Common myeloid progenitor, CD34-positive (primary cell): ENCODE data around the gene PRELP.

ENCODE experiments used
- CTCF ChIA-PET: fragments of 350-600 bp; sonication (Branson Sonifier 250); formaldehyde crosslinking; loops from one replicate; lab custom pipeline; 2021; ENCODE audit warnings: antibody characterized with exemption; lab: Charles Lee
- POLR2A ChIA-PET: fragments of 350-600 bp; sonication (Branson Sonifier 250); formaldehyde crosslinking; loops from one replicate; lab custom pipeline; 2021; ENCODE audit warnings: antibody characterized with exemption; lab: Charles Lee
- DNase-seq, 3 donors: peaks; one replicate each; pipeline versions ENCODE4 v3.0.0 to v3.0.0-alpha.2; 2013
- H3K27ac ChIP-seq, 2 experiments: 1 replicate in 1 of 2; 2 replicates in 1 of 2; pipeline ENCODE4 v1.7.0; 2013; ENCODE audit warnings: inconsistent platforms in 2 of 2, low read length in 2 of 2, mild to moderate bottlenecking in 2 of 2, low read depth in 1 of 2, moderate library complexity in 1 of 2; ENCODE audit not compliant: severe bottlenecking in 2 of 2, insufficient read depth in 1 of 2, poor library complexity in 1 of 2
- H3K27me3 ChIP-seq, 5 experiments: replicated peaks in 2 of 5; 1 replicate in 3 of 5; 2 replicates in 2 of 5; pipeline versions ENCODE4 v1.6.1 to v1.7.0; 2013; ENCODE audit warnings: low read length in 4 of 5, mild to moderate bottlenecking in 2 of 5, moderate library complexity in 2 of 5, inconsistent platforms in 1 of 5; ENCODE audit not compliant: insufficient read depth in 5 of 5, control insufficient read depth in 4 of 5
- H3K36me3 ChIP-seq, 4 experiments: 1 replicate in 2 of 4; 2 replicates in 2 of 4; pipeline versions ENCODE4 v1.6.1 to v1.7.0; 2013; ENCODE audit warnings: low read length in 3 of 4, control low read depth in 1 of 4, mild to moderate bottlenecking in 1 of 4; ENCODE audit not compliant: control insufficient read depth in 4 of 4, insufficient read depth in 4 of 4
- H3K4me1 ChIP-seq, 4 experiments: 1 replicate in 3 of 4; 2 replicates in 1 of 4; pipeline versions ENCODE4 v1.6.1 to v1.7.1; 2013; ENCODE audit warnings: low read length in 3 of 4, mild to moderate bottlenecking in 3 of 4, control low read depth in 1 of 4, inconsistent platforms in 1 of 4, moderate library complexity in 1 of 4; ENCODE audit not compliant: control insufficient read depth in 4 of 4, insufficient read depth in 4 of 4; ENCODE audit errors: control extremely low read depth in 1 of 4
- H3K4me3 ChIP-seq, 7 experiments: 1 replicate in 4 of 7; 2 replicates in 3 of 7; pipeline versions ENCODE4 v1.5.1 to v1.7.0; 2013; ENCODE audit warnings: mild to moderate bottlenecking in 7 of 7, low read length in 6 of 7, moderate library complexity in 6 of 7, inconsistent platforms in 2 of 7, low read depth in 2 of 7, control low read depth in 1 of 7; ENCODE audit not compliant: insufficient read depth in 4 of 7, control insufficient read depth in 1 of 7; ENCODE audit errors: extremely low read depth in 1 of 7
- H3K9me3 ChIP-seq, 5 experiments: 1 replicate in 4 of 5; 2 replicates in 1 of 5; pipeline versions ENCODE4 v1.6.1 to v1.7.1; 2013; ENCODE audit warnings: low read length in 4 of 5, mild to moderate bottlenecking in 2 of 5, inconsistent platforms in 1 of 5, low read depth in 1 of 5, moderate library complexity in 1 of 5; ENCODE audit not compliant: control insufficient read depth in 4 of 5, insufficient read depth in 2 of 5; ENCODE audit errors: control extremely low read depth in 1 of 5
- WGBS: methylation state at CpG from one replicate; pipeline ENCODE4 v1.1.5; 2013; ENCODE audit not compliant: insufficient coverage; 5-methylcytosine and 5-hydroxymethylcytosine counted together

Gene PRELP

DNA sequence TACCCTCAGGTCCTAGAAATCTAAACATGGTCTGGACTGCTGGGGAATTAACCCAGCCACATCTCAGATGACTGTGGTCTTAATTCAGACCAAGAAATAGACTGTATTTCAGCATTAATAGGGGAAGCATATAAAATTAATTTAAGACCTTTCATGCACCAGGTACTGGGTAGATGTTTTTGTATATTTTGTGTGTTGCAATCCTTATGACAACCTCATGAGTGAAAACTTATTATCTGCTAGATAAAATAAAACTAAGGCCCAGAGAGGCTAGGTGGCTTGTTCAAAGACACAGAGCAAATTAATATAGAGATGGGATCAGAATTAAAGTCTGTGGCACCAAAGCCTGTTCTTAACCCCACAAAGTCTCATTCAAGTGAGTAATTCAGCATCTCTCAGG lies 58.4 kb downstream of the PRELP start:
- CTCF ChIA-PET = interaction anchor here (1.5 kb wide), 1 partner anchor 89 kb away, joined by 3 read pairs; no protein-coding TSS in a partner anchor
- Histone ChIP-seq H3K27me3 (no peaks in the 10 kb centered on the region), H3K36me3 (no peaks in the 10 kb centered on the region), H3K27ac (no peak overlapping the region), H3K4me1 (peaks cover 0 to 2% (median 0%) of the 10 kb centered on the region in 4 experiments), H3K9me3 (no peaks in the 10 kb centered on the region), H3K4me3 (no peak overlapping the region)
- DNase-seq = no peak
- POLR2A ChIA-PET = no interaction called here

DNA sequence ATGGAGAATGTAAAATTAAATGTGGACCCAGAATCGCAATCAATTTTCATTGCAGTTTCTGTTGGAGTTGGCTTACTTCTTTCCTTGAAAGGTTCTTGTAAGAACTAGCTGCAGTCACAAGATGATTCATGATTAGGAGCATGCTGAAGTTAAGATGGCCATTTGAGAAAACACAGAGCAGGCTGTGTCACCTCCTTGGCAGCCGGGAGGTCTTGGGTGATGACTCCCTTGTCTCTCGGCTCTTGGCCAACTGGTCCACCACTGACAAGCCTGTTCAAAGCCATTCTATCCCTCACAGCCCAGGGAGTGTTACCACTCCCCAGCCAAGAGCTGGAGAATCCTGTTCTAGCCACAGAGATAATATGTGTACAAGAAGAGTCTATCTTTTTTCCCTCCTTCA lies 58.9 kb downstream of the PRELP start:
- H3K27me3 ChIP-seq = no peaks in the 10 kb centered on the region
- WGBS = 100% methylated on average over 1 of the region's 3 CpGs
- no peak overlapping the region for H3K4me3 ChIP-seq
- POLR2A ChIA-PET = no interaction called here
- no peaks in the 10 kb centered on the region for H3K36me3 ChIP-seq
- CTCF ChIA-PET = interaction anchor here (1.5 kb wide), 1 partner anchor 89 kb away, joined by 3 read pairs; no protein-coding TSS in a partner anchor
- H3K9me3 ChIP-seq = no peaks in the 10 kb centered on the region
- DNase-seq = no peak
- no peak overlapping the region for H3K27ac ChIP-seq
- H3K4me1 ChIP-seq = no peaks in the 10 kb centered on the region

- no peaks in the 10 kb centered on the region for H3K4me1 ChIP-seq
- CTCF ChIA-PET = no interaction called here
- whole genome bisulfite sequencing = 94% methylated on average over 2 of the region's 2 CpGs
- no peak overlapping the region for H3K4me3 ChIP-seq
- no peak overlapping the region for H3K27ac ChIP-seq
- no peaks in the 10 kb centered on the region for H3K36me3 ChIP-seq
- H3K9me3 ChIP-seq = no peaks in the 10 kb centered on the region
- no peak for DNase-seq
- POLR2A ChIA-PET = no interaction called here
- no peaks in the 10 kb centered on the region for H3K27me3 ChIP-seq
Observed at GRCh38 chr1:203536575-203536974, 61.0 kb downstream of the PRELP start.

DNA sequence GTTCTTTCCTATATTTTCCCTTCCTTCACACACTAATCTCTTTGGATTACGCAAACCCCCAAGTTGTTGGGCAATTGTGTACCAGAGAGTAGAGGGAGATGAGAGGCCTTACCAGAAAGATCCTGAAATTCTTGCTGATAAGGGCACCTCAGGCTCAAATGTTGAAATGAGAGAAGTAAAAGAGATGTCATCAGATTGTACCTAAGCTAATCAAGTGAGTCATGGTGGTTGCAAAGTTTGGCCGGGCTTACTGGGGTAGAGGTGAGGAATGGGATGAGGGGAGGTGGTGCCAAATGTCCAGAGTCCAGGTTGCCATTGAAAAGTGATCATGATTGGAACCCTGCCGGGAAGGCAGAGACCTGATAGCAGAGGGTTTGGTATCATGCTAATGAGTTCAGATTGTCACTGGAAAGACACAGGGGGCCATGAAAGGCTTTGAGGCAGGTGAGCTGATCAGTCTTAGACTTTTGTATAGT lies 61.4 kb downstream of the PRELP start:
- H3K36me3 ChIP-seq = no peaks in the 10 kb centered on the region
- ChIA-PET POLR2A (no interaction called here), CTCF (no interaction called here)
- WGBS = 100% methylated on average over 2 of the region's 3 CpGs
- H3K9me3 ChIP-seq = no peaks in the 10 kb centered on the region
- DNase-seq = no peak
- no peaks in the 10 kb centered on the region for H3K27me3 ChIP-seq
- no peak overlapping the region for H3K4me3 ChIP-seq
- H3K27ac ChIP-seq = no peak overlapping the region
- H3K4me1 ChIP-seq = no peaks in the 10 kb centered on the region

DNA sequence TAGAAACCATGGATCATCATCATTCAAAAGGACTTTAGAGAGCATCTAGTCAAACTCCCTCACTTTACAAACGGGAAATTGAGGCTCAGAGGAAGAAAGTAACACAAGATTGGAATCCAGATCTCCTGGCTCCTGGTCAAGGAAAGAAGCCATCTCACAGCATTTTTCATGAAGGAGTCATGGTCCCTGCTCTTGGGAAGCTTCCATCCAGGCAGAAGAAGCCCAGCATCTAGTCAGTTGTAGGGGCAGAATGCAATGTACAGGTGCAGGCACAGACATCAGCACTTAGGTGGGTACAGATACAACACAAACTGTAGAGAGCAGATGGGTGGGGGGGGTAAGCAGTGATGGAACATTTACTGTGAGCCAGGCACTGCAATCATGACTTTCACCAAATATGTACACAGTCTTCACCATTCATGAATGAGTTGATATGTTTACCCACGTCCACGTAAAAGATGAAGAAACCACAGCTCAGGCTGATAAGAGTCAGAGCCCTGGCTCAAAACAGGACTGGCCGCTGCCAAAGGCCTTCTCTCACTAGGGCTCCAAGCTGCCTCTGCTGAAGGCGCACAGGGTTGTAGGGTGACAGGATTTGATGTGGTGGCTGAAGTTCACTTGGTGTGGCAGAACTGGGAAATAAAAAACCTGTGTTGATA lies 62.3 kb downstream of the PRELP start:
- ChIA-PET CTCF (interaction anchor here (1.2 to 1.7 kb wide), 2 partner anchors 10 to 16 kb away, joined by 3 to 5 read pairs; no protein-coding TSS in a partner anchor), POLR2A (no interaction called here)
- DNase-seq = peak in 1 of 3 donors; percentile 18
- WGBS = 88% methylated on average over 3 of the region's 5 CpGs
- no peaks in the 10 kb centered on the region for H3K27me3 ChIP-seq
- no peaks in the 10 kb centered on the region for H3K9me3 ChIP-seq
- H3K27ac ChIP-seq = no peak overlapping the region
- no peaks in the 10 kb centered on the region for H3K36me3 ChIP-seq
- no peak overlapping the region for H3K4me3 ChIP-seq
- no peaks in the 10 kb centered on the region for H3K4me1 ChIP-seq

GRCh38 chr1:203538726-203539125 lies 63.1 kb downstream of the PRELP start:
- H3K27ac ChIP-seq = no peak overlapping the region
- no peak for DNase-seq
- no peak overlapping the region for H3K4me3 ChIP-seq
- no peaks in the 10 kb centered on the region for H3K9me3 ChIP-seq
- no peaks in the 10 kb centered on the region for H3K27me3 ChIP-seq
- 100% methylated on average over 1 of the region's 1 CpG for WGBS
- H3K36me3 ChIP-seq = no peaks in the 10 kb centered on the region
- ChIA-PET POLR2A (no interaction called here), CTCF (interaction anchor here (1.2 to 1.7 kb wide), 2 partner anchors 9 to 17 kb away, joined by 3 to 5 read pairs; no protein-coding TSS in a partner anchor)
- no peaks in the 10 kb centered on the region for H3K4me1 ChIP-seq

GRCh38 chr1:203539831-203540546 lies 64.4 kb downstream of the PRELP start:
- Histone ChIP-seq H3K9me3 (no peaks in the 10 kb centered on the region), H3K36me3 (no peaks in the 10 kb centered on the region), H3K27ac (no peak overlapping the region), H3K4me1 (peaks cover 0 to 8% (median 1%) of the 10 kb centered on the region in 4 experiments), H3K4me3 (no peak overlapping the region), H3K27me3 (no peaks in the 10 kb centered on the region)
- 96% methylated on average over 5 of the region's 5 CpGs for WGBS
- ChIA-PET CTCF (no interaction called here), POLR2A (no interaction called here)
- DNase-seq = no peak
